Measurements from ENCODE around the gene NHSL2.

Gene NHSL2

DNA sequence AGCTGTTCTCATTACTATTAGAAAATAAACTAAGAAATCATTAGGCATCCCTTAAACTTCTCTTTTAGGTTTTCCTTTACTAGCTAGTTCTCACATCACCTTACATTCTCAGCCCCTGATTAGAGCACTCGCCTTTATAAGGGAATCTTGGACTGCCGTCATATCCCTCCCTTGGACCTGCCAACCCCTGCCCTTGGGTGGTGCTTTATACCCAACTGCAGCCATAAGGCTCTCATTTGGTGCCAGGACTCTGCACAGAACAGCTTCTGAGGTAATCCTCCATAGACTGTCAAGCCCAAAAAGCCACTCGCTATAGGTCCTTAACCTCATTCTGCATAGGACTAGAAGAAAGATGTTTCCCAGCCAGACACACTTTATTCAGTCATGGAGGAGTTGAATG is 67.5 kb downstream of the NHSL2 start:
- DNase-seq (ENCODE audit: low read depth) = no peak
- TF ChIP-seq, protein P1, sequence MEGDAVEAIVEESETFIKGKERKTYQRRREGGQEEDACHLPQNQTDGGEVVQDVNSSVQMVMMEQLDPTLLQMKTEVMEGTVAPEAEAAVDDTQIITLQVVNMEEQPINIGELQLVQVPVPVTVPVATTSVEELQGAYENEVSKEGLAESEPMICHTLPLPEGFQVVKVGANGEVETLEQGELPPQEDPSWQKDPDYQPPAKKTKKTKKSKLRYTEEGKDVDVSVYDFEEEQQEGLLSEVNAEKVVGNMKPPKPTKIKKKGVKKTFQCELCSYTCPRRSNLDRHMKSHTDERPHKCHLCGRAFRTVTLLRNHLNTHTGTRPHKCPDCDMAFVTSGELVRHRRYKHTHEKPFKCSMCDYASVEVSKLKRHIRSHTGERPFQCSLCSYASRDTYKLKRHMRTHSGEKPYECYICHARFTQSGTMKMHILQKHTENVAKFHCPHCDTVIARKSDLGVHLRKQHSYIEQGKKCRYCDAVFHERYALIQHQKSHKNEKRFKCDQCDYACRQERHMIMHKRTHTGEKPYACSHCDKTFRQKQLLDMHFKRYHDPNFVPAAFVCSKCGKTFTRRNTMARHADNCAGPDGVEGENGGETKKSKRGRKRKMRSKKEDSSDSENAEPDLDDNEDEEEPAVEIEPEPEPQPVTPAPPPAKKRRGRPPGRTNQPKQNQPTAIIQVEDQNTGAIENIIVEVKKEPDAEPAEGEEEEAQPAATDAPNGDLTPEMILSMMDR (conservative IDR thresholded peaks at IDR 0.05; ENCODE audit: low read depth, low read length) = no peak
- no peak overlapping the region for H3K4me3 ChIP-seq (ENCODE audit: low read length)

DNA sequence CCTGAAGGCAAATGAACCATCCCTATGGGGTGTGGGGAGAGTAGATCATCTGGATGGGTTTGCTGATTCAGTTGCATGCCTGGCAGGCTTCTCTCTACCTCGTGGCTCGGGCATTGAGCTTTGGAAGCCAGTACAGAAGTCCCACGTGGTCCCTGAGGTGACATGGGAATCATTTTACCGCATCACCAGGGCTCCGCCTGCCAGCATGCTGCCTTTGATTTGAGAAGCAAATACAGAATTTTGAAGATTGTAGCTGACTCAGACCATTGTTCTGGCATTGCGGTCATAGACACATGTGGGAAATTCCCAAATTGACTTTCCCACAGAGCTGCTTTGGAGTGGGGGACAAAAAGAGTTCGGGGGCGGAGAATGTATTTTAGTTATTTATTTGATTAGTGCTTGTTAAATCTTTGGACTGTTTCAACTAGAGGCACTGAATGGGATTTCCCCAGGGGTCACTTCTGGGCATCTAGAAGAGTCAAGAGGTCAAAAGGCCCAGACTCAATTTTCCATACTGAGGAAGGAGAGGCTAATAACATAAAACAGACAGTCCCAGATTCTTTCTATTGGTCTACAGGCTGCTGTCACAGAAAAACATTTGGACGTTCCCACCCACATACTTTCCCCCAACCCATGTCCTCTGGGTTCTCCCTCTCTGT is 79.3 kb downstream of the NHSL2 start:
- H3K4me3 ChIP-seq (ENCODE audit: low read length) = no peak overlapping the region
- DNase-seq (ENCODE audit: low read depth) = no peak
- TF ChIP-seq, protein P1 (conservative IDR thresholded peaks at IDR 0.05; ENCODE audit: low read depth, low read length) = no peak

DNA sequence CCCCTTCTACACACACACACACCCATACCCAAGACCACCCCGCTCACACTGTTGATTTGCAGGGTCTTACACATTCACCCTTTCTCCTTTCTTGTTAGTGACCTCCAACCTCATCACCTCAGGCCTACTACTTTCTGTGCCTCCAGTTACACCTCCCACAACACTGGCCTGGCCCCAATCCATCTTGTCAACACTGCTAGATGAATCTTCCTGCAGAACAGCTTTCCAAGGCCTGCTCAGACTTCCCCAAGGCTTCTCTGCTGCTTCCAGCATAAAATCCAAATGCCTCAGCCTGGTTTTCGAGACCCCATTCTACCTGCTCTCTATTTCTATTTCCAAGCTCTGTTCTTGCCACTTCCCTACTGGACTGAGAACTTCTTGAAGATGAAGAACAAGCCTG is 79.9 kb downstream of the NHSL2 start:
- no peak for DNase-seq (ENCODE audit: low read depth)
- TF ChIP-seq, protein P1 (conservative IDR thresholded peaks at IDR 0.05; ENCODE audit: low read depth, low read length) = no peak
- no peak overlapping the region for H3K4me3 ChIP-seq (ENCODE audit: low read length)

DNA sequence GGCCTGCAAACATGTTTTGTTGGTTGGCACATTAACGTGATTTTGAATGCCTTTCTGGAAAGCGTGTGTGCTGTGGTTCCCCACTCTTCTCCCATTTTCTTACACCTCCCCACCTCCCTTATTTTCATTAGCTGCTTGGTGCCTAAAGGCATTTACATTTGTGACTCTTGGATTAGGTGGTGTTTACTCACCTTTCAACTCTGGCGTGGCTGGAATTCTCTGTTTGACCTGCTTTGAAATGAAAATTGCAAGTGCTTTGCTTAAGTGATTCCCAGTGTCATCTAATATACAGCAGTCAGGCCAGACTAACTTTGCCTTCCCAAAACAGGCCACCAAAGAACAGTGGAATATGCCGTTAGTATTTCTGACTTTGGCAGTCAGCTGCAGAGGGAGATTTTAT is 80.5 kb downstream of the NHSL2 start:
- DNase-seq (ENCODE audit: low read depth) = no peak
- no peak overlapping the region for H3K4me3 ChIP-seq (ENCODE audit: low read length)
- TF ChIP-seq, protein P1 (conservative IDR thresholded peaks at IDR 0.05; ENCODE audit: low read depth, low read length) = no peak

DNA sequence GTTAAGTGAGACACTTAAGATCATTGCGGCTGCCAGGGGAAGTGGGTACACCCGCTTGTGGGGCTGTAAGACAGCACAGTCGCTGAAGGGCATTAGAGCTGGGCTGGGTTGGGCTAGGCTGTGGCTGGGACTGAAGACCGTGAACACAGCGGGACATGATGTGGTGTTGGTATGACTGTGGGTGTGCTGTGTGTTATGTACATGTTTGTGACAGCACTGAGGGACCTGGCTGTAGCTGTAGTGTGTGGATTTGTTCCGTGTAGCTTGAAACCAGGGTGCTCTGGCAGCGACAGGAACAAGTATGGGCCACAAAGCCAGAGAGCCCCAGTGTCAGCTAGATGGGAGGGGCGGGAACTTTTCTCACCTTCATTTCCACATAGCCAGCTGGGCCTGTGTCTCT is 82.1 kb downstream of the NHSL2 start:
- H3K4me3 ChIP-seq (ENCODE audit: low read length) = no peak overlapping the region
- no peak for DNase-seq (ENCODE audit: low read depth)
- TF ChIP-seq, protein P1 (conservative IDR thresholded peaks at IDR 0.05; ENCODE audit: low read depth, low read length) = no peak

DNA sequence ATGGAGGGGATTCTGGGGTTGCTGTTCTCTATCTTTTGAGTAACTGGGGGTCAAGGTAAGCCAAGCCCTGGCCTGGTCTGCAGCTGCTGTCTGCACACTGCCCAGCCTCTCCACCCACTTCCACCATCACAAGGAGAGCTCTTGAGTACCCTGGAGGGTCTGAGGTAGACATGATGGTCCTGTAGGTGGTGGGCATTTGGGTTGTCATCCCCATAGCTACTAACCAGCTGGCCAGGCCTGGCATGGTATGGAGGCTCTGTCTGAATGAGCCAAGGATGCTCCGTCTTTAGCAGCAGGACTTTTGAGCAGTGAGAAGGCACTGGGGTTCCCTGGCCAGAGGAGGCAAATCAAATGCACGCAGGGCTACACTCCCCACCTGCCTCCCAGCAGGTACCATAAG is 82.7 kb downstream of the NHSL2 start:
- no peak overlapping the region for H3K4me3 ChIP-seq (ENCODE audit: low read length)
- TF ChIP-seq, protein P1 (conservative IDR thresholded peaks at IDR 0.05; ENCODE audit: low read depth, low read length) = no peak
- no peak for DNase-seq (ENCODE audit: low read depth)

DNA sequence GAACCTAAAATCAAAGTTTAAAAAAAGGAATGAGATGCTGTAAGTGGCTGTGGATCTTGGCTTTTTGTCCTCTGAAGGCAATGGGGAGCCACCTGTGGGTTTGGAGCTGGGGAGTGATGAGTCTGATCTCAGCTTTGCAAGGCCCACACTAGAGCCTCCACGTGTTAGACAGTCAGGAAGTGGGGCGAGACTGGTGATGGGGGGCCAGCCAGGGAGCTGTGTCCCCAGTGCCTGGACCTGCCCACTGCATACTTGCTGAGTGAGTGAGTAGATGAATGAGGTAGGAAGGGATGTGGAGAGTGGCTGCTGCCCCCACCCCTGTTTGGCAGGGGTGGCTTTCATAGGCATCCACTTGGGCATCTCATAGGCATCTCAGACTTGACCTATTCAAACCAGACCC is 84.0 kb downstream of the NHSL2 start:
- H3K4me3 ChIP-seq (ENCODE audit: low read length) = no peak overlapping the region
- DNase-seq (ENCODE audit: low read depth) = no peak
- TF ChIP-seq, protein P1 (conservative IDR thresholded peaks at IDR 0.05; ENCODE audit: low read depth, low read length) = no peak

Data from retinal pigment epithelial cell (primary cell).